ENCODE results near the gene NAT8.
"Not testable (repeated sequence)": the region's sequence is repeated elsewhere in the genome, so short reads cannot be mapped to it uniquely, and the experiment has no call there.

The NAT8 gene

GRCh38 chr2:73652348-73652747, 10.1 kb upstream of the NAT8 start:
- no peak for DNase-seq (ENCODE audit: low spot score)
- H3K4me3 Mint-ChIP-seq, result no peak overlapping the region
- no peaks in the 10 kb centered on the region for H3K36me3 Mint-ChIP-seq (ENCODE audit: low read depth)
- H3K4me1 Mint-ChIP-seq (ENCODE audit: low read depth), result no peaks in the 10 kb centered on the region
- no peaks in the 10 kb centered on the region for H3K27me3 Mint-ChIP-seq (ENCODE audit: low read depth)
- H3K9me3 Mint-ChIP-seq, result no peaks in the 10 kb centered on the region
- H3K27ac Mint-ChIP-seq, result no peak overlapping the region

- Mint-ChIP-seq H3K4me3 (no peak overlapping the region), H3K27me3 (ENCODE audit: low read depth) (no peaks in the 10 kb centered on the region), H3K4me1 (ENCODE audit: low read depth) (no peaks in the 10 kb centered on the region), H3K36me3 (ENCODE audit: low read depth) (no peaks in the 10 kb centered on the region), H3K9me3 (no peaks in the 10 kb centered on the region), H3K27ac (no peak overlapping the region)
- DNase-seq (ENCODE audit: low spot score), result no peak
These were observed 9.5 kb upstream of the NAT8 start for GRCh38 chr2:73651591-73652230.

DNA sequence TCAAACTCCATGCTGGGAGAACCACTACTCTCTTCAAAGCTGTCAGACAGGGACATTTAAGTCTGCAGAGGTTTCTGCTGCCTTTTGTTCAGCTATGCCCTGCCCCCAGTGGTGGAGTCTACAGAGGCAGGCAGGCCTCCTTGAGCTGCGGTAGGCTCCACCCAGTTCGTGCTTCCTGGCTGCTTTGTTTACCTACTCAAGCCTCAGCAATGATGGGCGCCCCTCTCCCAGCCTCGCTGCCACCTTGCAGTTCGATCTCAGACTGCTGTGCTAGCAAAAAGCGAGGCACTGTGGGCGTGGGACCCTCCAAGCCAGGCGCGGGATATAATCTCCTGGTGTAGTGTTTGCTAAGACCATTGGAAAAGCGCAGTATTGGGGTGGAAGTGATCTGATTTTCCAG, 5.5 kb upstream of the NAT8 start:
- H3K27me3 Mint-ChIP-seq (ENCODE audit: low read depth); H3K4me1 Mint-ChIP-seq (ENCODE audit: low read depth); DNase-seq (ENCODE audit: low spot score); H3K4me3 Mint-ChIP-seq; H3K27ac Mint-ChIP-seq; H3K36me3 Mint-ChIP-seq (ENCODE audit: low read depth); H3K9me3 Mint-ChIP-seq: not testable (repeated sequence)

GRCh38 chr2:73641767-73642062, 507 bp downstream of the NAT8 start:
- no peaks in the 10 kb centered on the region for H3K27me3 Mint-ChIP-seq (ENCODE audit: low read depth)
- no peak overlapping the region for H3K4me3 Mint-ChIP-seq
- peaks cover 8% of the 10 kb centered on the region for H3K9me3 Mint-ChIP-seq
- H3K36me3 Mint-ChIP-seq (ENCODE audit: low read depth), result no peaks in the 10 kb centered on the region
- DNase-seq (ENCODE audit: low spot score), result no peak
- no peak overlapping the region for H3K27ac Mint-ChIP-seq
- H3K4me1 Mint-ChIP-seq (ENCODE audit: low read depth), result no peaks in the 10 kb centered on the region

DNA sequence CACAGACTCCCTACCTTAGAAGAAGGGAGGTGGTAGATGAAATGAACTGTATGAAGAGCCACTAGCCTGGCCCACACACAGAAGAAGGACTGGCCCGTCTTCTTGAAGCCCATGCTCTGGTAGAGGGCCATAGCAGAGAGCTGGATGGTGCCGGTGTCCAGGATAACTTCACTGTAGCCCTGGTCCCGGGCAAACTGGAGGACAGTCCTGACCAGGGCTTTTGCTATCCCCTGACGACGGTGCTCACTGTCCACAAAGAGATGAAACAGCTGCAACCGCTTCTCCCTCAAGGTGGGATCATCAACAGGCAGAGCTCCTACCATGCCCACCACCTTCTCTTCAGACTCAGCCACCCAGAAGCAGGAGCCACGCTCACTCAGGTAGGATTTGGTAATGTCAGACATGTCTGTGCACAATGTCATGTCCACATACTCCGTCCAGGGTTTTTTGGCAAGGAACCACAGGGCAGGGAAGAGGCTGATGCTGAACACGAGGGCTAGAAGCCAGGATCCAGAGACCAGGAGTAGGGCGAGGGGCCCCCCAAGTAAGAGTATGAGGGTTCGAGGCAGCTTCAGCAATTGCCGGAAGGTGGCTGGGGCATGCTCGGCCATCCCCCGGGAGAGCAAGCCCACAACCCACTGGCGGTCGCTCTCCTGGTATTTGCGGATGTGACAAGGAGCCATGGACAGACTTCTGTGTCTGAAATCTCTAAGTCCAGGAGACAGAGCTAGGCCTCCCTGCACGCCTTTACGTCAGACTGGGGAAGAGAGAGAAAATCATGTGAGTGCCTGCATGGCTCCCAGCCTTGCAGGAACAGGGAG, 1.1 kb downstream of the NAT8 start:
- no peaks in the 10 kb centered on the region for H3K36me3 Mint-ChIP-seq (ENCODE audit: low read depth)
- H3K4me1 Mint-ChIP-seq (ENCODE audit: low read depth), result no peaks in the 10 kb centered on the region
- H3K4me3 Mint-ChIP-seq, result no peak overlapping the region
- no peak overlapping the region for H3K27ac Mint-ChIP-seq
- H3K27me3 Mint-ChIP-seq (ENCODE audit: low read depth), result no peaks in the 10 kb centered on the region
- DNase-seq (ENCODE audit: low spot score), result no peak
- H3K9me3 Mint-ChIP-seq, result peaks cover 8% of the 10 kb centered on the region

DNA sequence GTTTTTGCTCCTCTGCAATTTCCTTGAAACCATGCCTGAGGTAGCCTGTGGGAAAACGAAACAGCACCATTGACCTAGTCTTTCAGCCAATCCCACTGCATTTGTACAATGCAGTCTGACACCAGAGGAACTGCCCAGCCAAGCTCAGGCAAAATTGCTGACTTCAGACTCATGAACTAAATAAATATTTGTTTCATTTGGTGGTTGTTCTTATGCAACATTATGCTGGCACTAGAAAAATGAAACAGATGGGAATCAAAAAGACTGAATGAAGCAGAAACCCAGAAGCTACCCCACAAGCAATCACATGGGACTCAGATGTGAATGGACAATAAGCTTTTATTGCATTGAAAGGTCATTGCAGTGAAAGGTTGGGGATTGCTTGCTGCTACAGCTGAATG, 1.7 kb downstream of the NAT8 start:
- Mint-ChIP-seq H3K27me3 (ENCODE audit: low read depth) (no peaks in the 10 kb centered on the region), H3K4me3 (no peak overlapping the region), H3K36me3 (ENCODE audit: low read depth) (no peaks in the 10 kb centered on the region), H3K4me1 (ENCODE audit: low read depth) (no peaks in the 10 kb centered on the region), H3K9me3 (peaks cover 8% of the 10 kb centered on the region), H3K27ac (no peak overlapping the region)
- DNase-seq (ENCODE audit: low spot score), result no peak

DNA sequence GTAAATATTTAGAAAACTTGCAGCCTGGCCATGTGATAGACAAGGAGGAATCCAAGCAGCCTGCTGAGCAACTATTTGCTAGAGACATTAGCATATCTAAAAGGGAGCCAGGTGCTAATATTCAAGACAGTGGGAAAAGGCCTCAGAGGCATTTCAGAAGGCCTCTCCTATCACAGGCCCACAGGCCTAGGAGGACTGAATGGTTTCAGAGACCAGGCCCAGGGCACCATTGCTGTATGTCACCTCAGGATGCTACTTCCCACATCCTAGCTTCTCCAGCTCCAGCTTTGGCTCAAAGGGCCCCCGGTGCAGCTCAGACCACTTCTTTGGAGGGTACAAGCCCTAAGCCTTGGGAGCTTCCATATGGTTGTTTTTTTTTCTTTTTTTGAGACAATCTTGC, 3.8 kb downstream of the NAT8 start:
- no peak overlapping the region for H3K27ac Mint-ChIP-seq
- DNase-seq (ENCODE audit: low spot score), result no peak

DNA sequence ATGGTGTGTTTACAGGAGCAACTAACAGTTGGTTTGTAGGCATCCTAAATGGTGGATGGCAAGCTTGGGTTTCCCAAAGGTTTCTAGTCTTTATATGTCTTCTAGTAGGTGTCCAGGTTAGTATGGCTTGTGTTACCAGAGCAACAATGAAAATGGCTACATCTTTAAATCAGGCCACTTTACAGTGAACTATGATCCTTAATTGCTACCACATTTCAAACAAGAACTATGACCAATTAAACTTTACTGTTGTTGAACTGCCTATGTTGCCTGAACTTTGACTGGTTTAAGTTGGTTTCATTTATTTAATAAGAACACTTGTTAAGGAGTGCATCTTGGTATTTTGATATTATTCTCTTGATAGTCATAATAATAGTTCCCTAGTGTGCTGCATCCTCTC, 5.2 kb downstream of the NAT8 start:
- H3K4me1 Mint-ChIP-seq (ENCODE audit: low read depth); H3K36me3 Mint-ChIP-seq (ENCODE audit: low read depth); H3K4me3 Mint-ChIP-seq; H3K27ac Mint-ChIP-seq; H3K9me3 Mint-ChIP-seq; H3K27me3 Mint-ChIP-seq (ENCODE audit: low read depth); DNase-seq (ENCODE audit: low spot score): not testable (repeated sequence)

More for the DNA sequence above, 3.8 kb downstream of the NAT8 start:
- H3K4me3 Mint-ChIP-seq, result no peak overlapping the region
- no peaks in the 10 kb centered on the region for H3K36me3 Mint-ChIP-seq (ENCODE audit: low read depth)
- peaks cover 8% of the 10 kb centered on the region for H3K9me3 Mint-ChIP-seq
- no peaks in the 10 kb centered on the region for H3K27me3 Mint-ChIP-seq (ENCODE audit: low read depth)
- H3K4me1 Mint-ChIP-seq (ENCODE audit: low read depth), result no peaks in the 10 kb centered on the region

GRCh38 chr2:73630662-73631266, 11.5 kb downstream of the NAT8 start:
- not testable (repeated sequence) for H3K4me1 Mint-ChIP-seq (ENCODE audit: low read depth); H3K36me3 Mint-ChIP-seq (ENCODE audit: low read depth); H3K4me3 Mint-ChIP-seq; H3K27ac Mint-ChIP-seq; H3K9me3 Mint-ChIP-seq; H3K27me3 Mint-ChIP-seq (ENCODE audit: low read depth); DNase-seq (ENCODE audit: low spot score)

GRCh38 chr2:73628493-73628892, 13.7 kb downstream of the NAT8 start:
- not testable (repeated sequence) for H3K9me3 Mint-ChIP-seq; H3K4me1 Mint-ChIP-seq (ENCODE audit: low read depth); H3K4me3 Mint-ChIP-seq; H3K27ac Mint-ChIP-seq; H3K27me3 Mint-ChIP-seq (ENCODE audit: low read depth); H3K36me3 Mint-ChIP-seq (ENCODE audit: low read depth); DNase-seq (ENCODE audit: low spot score)

GRCh38 chr2:73626237-73626636, 16.0 kb downstream of the NAT8 start:
- H3K27me3 Mint-ChIP-seq (ENCODE audit: low read depth); H3K4me1 Mint-ChIP-seq (ENCODE audit: low read depth); H3K36me3 Mint-ChIP-seq (ENCODE audit: low read depth); DNase-seq (ENCODE audit: low spot score); H3K27ac Mint-ChIP-seq; H3K9me3 Mint-ChIP-seq; H3K4me3 Mint-ChIP-seq: not testable (repeated sequence)

DNA sequence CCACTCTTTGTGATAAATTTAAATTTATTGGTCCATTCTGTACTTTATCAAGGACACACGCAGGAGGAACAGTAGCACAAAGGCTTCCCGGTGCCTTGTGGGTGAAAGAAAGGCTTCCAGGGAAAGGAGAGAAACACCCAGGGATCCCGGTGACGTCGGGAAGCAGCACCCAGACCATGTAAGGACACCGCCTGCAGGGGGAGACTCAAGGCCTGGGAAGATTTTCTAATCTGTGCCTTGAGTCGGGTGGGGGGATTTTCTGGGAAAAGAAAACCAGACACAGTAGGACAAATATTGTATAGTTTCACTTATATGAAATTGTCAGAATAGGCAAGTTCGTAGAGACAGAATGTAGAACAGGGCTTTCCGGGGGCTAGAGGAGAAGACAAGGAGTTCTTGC, 17.6 kb downstream of the NAT8 start:
- H3K4me3 Mint-ChIP-seq; H3K27me3 Mint-ChIP-seq (ENCODE audit: low read depth); H3K4me1 Mint-ChIP-seq (ENCODE audit: low read depth); H3K27ac Mint-ChIP-seq; H3K36me3 Mint-ChIP-seq (ENCODE audit: low read depth); DNase-seq (ENCODE audit: low spot score); H3K9me3 Mint-ChIP-seq: not testable (repeated sequence)

- not testable (repeated sequence) for H3K36me3 Mint-ChIP-seq (ENCODE audit: low read depth); H3K27ac Mint-ChIP-seq; DNase-seq (ENCODE audit: low spot score); H3K4me1 Mint-ChIP-seq (ENCODE audit: low read depth); H3K9me3 Mint-ChIP-seq; H3K4me3 Mint-ChIP-seq; H3K27me3 Mint-ChIP-seq (ENCODE audit: low read depth)
These were observed 18.2 kb downstream of the NAT8 start for GRCh38 chr2:73624036-73624435.

DNA sequence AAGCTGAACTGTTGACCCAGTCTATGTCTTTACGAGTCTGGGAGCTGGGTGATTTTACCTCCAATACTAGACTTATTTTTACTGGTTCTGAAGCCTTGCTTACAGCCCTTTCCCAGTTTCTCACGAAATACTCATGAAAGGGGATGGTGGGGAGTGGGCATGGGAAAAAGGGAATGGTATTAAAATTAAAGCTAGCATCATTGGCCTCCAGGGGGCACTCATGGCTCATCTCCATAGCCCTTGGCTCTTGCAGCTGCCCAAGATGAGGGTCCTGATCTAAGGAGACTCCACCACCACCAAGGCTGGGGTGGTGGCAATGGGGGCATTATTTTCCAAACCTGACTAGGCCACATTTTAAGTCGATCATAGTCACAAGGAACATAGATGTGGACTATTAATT, 22.3 kb downstream of the NAT8 start:
- H3K27me3 Mint-ChIP-seq (ENCODE audit: low read depth); H3K9me3 Mint-ChIP-seq; H3K36me3 Mint-ChIP-seq (ENCODE audit: low read depth); H3K27ac Mint-ChIP-seq; H3K4me1 Mint-ChIP-seq (ENCODE audit: low read depth); H3K4me3 Mint-ChIP-seq; DNase-seq (ENCODE audit: low spot score): not testable (repeated sequence)

- Mint-ChIP-seq H3K4me1 (ENCODE audit: low read depth) (peaks cover 4% of the 10 kb centered on the region), H3K4me3 (no peak overlapping the region), H3K9me3 (no peaks in the 10 kb centered on the region), H3K27me3 (ENCODE audit: low read depth) (no peaks in the 10 kb centered on the region), H3K27ac (no peak overlapping the region), H3K36me3 (ENCODE audit: low read depth) (no peaks in the 10 kb centered on the region)
- DNase-seq (ENCODE audit: low spot score), result no peak
These were observed 27.2 kb downstream of the NAT8 start for GRCh38 chr2:73614997-73615396.
